Fibroblast of lung (primary cell): Measurements from ENCODE around the gene DHODH.

Source experiments
- EZH2 ChIP-seq: IDR thresholded peaks from 2 replicates; pipeline ENCODE4 v1.5.1; 2012; ENCODE audit warnings: low read length, control low read depth, mild to moderate bottlenecking; ENCODE audit errors: missing control alignments
- TF ChIP-seq, protein P1 (sequence below), 2 donors: IDR thresholded peaks in 1 of 2; conservative IDR thresholded peaks in 1 of 2; 1 replicate in 1 of 2; 2 replicates in 1 of 2; pipeline ENCODE4 v1.5.1; 2011 to 2012; ENCODE audit warnings: low read length in 2 of 2, control low read depth in 1 of 2, inconsistent platforms in 1 of 2, low read depth in 1 of 2, mild to moderate bottlenecking in 1 of 2

GRCh38 chr16:72042157-72042660 lies 33.7 kb downstream of the DHODH start:
- TF ChIP-seq, protein P1, sequence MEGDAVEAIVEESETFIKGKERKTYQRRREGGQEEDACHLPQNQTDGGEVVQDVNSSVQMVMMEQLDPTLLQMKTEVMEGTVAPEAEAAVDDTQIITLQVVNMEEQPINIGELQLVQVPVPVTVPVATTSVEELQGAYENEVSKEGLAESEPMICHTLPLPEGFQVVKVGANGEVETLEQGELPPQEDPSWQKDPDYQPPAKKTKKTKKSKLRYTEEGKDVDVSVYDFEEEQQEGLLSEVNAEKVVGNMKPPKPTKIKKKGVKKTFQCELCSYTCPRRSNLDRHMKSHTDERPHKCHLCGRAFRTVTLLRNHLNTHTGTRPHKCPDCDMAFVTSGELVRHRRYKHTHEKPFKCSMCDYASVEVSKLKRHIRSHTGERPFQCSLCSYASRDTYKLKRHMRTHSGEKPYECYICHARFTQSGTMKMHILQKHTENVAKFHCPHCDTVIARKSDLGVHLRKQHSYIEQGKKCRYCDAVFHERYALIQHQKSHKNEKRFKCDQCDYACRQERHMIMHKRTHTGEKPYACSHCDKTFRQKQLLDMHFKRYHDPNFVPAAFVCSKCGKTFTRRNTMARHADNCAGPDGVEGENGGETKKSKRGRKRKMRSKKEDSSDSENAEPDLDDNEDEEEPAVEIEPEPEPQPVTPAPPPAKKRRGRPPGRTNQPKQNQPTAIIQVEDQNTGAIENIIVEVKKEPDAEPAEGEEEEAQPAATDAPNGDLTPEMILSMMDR (conservative IDR thresholded peaks at IDR 0.05 in 1 of 2, IDR thresholded peaks at IDR 0.05 in 1 of 2; ENCODE audit: low read depth in 1 of 2, low read length in 2 of 2): no peak
- no peak for TF ChIP-seq EZH2
